Activated naive CD8-positive, alpha-beta T cell treated with anti-CD3 and anti-CD28 coated beads, Interleukin-2, amount 50 U/mL, for 16 hours (primary cell): Measurements from ENCODE around the gene HOXC4.

Experiments used
- DNase-seq: peaks from one replicate; pipeline ENCODE4 v3.0.0-alpha.2; 2020; ENCODE audit warnings: low read depth, low spot score

Gene HOXC4

DNA sequence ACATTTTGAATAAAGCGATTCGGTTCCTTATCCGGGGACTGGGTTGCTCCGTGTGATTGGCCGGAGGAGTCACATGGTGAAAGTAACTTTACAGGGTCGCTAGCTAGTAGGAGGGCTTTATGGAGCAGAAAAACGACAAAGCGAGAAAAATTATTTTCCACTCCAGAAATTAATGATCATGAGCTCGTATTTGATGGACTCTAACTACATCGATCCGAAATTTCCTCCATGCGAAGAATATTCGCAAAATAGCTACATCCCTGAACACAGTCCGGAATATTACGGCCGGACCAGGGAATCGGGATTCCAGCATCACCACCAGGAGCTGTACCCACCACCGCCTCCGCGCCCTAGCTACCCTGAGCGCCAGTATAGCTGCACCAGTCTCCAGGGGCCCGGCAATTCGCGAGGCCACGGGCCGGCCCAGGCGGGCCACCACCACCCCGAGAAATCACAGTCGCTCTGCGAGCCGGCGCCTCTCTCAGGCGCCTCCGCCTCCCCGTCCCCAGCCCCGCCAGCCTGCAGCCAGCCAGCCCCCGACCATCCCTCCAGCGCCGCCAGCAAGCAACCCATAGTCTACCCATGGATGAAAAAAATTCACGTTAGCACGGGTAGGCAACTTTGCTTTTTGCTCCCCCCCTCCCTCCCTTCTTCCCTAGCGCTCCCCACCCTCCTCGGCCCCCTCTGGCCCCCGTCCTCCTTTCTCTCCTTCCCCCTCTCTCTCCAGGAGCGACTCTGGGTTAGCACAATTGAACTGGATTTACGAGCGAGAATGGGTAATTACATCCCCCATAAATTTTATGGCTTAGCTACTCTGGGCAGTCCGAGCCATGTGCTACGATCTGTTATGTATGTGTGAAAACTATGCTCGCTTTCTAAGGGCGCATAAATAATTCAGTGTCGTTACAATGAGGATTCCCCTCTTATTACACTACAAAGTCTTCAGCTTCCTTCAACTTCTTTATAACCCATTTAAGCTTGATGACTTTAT lies at the start of gene HOXC4:
HOXC4 (plus strand) TSS at position 85 of the 991 bp plus-strand sequence; CDS start at position 173, 88 bp downstream.
- DNase-seq, result no peak

DNA sequence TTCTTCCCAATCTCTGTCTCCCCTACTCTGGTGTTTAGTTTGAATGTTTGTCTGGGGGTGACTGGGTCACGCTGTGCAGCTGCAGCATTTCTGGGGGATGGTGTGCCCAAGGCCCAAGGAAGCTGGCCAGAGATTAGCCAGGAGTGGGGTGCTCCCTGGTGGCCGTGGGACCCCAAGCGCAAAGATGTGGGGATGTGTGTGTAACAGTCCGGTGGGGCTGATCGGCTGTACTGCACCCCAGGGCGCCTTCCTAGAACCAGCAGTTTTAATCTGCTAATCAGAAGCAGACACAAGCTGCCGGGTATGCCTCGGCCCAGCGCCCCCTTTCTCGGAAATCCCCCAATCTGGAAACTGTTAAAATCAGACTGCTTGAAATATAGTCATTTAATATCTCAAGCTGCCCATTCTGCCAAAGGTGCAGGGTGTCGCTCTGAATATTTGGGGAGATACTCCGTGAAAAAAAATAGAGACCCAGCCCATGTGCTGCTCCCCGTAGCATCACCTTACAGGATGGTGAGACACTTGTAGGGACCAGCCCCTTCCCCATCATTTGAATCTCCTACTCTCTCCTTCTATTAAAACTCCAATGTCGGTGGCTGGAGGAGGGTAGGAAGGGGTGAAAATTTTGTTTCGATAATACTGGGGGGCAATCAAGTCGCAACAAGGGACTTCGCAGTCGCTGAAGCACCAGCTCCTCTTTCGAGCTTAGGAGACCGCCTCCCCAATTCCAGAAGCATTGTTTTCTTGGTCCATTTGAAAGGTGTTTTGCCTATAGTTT lies 49.4 kb upstream of the HOXC4 start:
- DNase-seq, result no peak

DNA sequence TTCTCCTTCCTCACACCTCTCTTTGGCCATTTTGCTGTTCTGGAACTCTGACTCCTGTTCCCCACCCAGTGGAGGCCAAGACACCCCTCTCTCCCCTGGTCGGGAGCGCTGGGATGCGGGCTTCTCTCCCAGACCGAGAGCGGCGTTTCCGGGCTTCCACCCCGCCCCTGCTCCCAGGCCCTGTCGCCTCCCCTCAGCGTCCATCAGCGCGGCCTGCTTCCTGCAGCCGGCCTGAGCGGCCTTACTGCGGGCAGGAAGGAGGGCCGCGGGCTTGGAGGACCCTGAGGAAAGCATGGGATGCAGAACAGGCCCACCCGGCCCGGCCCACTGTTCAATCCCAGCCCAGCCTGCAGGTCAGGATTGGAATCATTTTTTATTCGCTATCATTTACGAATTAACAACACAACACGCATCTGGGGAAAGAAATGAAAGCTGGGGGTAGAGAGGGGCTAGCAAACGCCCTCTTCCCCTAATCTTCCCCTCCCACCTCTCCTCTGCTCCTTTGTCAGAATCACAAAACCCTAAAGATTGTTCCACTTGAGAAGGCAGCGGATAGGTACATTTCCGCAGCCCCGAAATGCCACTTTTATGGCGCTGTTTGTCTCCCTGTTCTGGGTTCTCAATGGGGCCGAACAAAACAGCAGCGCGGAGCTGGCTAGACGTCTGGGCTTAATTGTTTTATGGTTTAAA lies 48.6 kb upstream of the HOXC4 start:
- no peak for DNase-seq

DNA sequence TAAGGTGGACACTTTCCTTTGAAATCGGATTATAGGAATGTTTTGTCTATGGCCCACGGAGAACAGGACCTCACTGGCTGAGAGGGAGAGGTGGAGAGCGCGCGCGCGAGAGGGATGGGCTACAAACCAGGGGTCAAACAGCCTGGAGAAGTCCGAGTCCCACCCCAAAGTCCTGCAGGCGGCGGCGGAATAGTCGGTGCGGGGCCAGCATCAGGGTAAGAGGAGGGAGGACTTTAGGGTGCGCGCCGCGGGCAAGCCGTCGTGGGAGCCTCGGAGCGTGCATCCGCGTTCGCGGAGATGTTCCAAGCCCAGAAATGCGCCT lies 48.1 kb upstream of the HOXC4 start:
- DNase-seq, result no peak

DNA sequence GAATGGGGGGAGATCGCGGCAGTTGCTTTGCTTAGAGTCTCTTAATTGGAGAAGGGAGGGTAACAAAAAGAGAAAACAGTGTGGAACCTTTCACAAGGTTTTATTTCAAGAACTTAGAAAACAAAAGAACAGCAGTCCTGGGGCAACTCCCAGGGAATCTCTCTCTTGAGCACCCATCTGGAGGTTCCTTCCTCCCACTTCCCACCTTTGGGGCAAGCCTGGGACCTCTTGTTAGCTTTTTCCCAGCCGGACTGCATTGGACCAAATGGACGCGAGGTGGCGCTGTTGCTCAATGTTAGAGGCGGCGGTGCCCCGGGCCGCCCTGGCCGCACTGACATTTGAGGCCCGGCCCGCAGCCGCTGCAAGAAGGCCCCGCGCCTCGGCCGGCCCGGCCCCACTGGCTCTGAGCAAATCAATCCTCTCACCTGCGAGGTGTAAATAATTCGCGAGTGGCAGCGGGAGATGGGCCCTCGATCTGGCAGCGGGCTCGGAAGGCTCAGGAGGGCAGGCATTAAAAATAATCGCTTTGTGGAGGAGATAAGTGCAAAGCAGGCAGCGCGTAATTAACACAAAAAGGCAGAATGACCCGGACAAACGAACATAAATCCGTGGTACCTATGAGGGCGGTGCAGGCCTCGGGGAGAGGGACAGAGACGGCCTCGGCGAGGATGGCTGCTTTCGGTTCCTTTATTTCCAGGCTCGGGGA lies 47.6 kb upstream of the HOXC4 start:
- peak; percentile 62 for DNase-seq

DNA sequence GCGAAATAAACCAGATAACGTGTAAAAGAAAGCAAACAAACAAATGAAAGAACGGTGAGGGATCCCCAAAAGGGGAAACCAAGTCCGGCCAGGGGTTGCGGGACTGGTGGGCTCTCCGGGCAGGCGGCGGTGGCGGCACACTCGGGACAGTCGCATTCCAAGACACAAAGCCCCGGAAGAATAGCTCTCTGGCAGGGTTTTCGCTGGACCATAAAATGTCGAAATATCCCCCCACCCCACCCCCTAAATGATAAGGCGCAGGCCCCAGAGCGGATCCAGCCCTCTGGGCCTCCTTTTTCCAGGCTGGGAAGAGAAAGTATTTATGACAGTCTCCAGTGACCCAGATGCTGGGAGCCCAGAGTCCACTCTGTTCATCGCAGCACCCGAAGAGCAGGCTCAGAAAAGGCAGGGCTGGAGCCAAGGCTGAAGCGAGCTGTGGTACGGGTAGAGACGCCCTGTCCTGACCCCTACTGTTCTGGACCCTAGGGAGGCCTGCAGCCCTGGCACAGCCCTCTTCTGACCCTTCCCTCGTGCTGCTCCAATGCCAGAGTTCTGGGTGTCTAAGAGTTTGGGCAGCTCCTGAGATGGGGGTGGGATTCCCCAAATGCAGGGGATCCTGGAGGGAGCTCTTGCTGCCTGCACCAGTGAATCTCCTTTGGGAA lies 46.9 kb upstream of the HOXC4 start:
- DNase-seq, result no peak

DNA sequence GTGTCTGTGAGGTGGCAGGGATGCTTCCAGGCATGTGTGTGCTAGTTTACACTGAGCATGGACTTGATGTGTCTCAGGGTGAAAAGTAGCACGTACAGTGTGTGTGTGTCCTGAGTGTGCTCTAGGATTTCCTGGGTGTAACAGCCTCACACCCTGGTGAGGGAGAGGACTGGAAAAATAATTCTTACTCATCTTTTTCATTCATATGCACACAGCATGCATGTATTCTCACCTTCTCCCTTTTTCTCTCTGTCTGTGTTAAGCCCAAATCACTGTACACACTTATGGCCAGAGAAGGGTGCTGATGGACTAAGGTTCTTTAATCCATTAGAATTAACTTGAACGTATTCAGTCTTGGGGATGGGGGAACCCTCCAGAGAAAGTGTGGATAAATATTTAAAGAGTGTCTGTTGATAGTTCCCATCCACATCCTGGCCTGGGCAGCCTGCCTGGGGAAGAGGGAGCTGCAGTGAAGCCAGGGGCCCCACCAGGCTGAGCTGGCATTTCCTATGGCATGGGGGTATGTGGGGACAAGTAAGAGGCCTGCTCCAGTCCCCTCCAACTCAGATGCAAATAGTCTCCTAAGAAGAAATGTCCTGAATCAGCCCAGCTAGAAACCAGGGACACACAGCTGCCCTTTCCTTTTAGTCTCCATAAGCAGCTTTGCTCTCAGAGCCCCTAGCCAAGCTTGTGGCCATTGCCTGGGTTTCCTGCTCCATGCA lies 45.9 kb upstream of the HOXC4 start:
- DNase-seq, result no peak

DNA sequence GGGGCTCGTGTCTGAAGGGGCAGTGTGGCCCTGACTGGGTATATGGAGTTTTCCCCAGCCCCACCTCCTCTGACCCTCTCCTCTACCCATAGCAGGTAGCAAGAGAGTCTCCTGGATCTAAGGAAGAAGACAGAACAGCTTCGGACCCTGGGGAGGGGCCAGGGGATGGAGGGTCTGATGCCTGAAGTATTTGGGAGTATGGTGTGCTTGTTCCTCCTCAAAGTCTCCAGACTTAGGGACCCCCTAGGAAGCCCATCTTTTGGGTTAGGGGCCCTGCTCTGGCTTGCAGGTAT lies 45.4 kb upstream of the HOXC4 start:
- no peak for DNase-seq

DNA sequence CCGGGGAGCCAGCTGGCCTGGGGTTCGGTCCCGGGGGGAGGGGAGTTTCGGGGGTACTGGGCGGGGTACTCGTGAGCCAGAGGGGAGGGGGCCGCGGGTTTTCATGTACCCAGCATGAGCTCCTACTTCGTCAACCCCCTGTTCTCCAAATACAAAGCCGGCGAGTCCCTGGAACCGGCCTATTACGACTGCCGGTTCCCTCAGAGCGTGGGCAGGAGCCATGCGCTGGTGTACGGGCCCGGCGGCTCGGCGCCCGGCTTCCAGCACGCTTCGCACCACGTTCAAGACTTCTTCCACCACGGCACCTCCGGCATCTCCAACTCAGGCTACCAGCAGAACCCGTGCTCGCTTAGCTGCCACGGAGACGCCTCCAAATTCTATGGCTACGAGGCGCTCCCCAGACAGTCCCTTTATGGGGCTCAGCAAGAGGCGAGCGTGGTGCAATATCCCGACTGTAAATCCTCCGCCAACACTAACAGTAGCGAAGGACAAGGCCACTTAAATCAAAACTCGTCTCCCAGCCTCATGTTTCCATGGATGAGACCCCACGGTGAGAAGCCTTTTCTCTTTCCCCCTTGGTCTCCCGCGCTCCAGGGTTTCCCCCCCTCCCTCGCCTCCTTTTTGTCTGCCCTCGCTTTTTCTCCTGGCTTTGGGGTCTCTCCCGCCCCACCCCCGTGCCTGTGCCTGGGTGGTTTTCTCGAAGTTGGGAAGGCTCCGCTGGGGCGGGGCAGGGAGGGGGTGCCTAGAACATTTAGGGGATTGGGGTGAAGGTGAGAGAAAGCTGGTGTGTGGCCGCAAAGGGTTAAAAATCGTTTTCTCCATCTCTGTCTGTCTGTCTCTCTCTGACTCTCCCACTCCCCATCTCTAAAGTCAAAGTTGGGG lies 44.2 kb upstream of the HOXC4 start:
- no peak for DNase-seq

DNA sequence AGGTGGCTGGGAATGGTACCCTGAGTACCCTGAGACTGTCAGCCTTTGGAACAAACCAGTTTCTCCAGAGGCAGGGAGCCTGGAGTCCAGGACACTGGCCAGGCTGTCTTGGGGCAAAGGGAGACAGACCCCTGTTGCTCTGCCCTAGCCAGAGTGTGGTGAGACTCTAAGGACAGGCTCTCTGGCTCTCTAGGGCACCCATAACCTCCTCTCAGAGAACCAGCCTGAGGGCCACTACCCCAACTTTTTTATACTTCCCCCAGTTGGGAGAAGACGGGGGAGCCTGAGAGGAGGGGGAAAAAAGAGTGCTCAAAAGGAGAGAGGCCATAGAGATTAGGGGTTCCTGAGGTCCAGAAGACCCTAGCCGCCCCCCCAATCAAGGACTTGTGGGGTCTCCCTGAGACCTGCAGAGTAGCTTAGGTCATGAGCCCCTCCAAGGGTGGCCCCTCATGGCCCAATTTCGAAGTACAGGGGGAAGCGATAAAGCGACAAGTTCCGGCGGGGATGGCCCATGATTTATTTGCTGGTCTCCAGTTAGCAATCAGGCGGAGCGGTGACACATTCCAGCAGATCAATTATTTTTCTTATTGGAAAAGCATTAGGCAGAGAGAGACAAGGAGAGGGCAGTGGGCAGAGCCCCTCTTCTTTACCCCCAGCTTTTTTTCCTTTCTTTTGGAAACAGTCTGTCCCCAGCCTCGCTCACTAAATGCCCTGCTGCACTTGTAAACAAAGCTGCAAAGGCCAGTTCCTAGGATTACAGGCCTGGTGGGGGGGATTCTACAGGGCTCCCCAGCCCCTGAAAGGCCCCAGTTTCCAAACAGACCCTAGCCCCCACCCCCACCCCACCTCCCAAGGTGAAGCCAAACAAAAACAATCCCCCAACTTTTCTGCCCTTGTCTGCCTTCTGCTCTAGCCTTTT lies 43.3 kb upstream of the HOXC4 start:
- no peak for DNase-seq

DNA sequence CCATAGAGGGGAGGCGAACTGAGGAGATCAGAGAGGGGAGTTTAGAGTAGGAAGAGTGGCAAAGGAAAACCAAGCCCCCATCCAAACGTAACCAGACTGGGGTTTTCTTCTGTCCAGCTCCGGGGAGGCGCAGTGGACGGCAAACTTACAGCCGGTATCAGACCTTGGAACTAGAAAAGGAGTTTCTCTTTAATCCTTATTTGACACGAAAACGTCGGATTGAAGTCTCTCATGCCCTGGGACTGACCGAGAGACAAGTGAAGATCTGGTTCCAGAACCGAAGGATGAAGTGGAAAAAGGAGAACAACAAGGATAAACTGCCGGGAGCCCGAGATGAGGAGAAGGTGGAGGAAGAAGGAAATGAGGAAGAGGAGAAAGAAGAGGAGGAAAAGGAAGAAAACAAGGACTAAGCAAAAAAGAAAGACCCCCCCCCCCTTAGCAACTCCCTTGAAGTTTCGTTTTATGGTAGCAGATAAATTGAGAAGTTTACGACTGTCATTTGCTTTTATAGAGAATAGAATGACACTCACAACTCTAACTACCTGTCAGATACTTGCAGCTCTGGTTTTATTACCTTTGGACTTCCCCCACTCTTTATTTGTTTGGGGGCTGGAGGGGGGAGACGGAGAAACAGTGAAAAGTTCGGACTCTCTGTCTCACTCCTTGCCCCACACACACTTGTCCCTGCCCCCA lies 42.5 kb upstream of the HOXC4 start:
- DNase-seq, result no peak

DNA sequence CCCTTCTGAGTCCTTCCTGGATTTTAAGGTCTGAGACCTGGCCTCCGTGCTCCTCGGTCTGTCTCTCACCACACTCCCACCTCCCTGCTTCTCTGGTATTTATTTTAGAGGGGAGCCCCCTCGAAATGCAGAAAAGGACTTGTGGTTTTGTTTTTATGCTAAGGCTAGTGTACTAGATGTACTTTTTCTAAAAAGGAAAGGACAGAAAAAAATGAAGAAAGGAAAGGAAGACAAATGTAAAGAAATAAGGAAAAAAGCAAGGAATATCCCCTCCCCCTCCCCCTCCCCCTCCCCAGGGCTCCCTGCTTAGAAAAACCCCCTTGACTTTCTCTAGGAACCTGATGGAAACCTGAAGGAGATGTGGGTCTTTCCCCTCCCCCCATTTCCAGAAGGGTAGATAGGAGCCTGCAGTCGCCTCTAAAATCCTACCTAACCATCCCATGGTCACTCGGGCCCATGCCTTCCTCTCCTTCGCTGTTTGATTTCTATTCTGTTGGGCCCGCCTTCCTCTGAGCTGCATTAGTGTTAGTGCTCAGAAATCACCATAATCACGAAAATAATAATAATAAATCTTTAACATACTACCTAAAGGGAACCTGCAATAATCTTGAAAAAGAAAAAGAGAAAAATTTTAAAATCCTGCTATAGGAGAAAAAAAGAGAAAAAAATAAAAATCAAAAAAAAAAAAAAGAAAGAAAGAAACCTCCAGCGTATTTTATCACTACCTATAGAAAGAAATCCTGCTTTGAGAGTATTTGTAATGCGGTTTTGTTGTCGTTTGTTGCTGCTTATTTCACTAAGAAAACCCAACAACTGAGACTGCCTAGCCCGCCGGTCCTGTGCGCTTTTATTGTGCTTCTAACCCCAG lies 41.7 kb upstream of the HOXC4 start:
- no peak for DNase-seq

DNA sequence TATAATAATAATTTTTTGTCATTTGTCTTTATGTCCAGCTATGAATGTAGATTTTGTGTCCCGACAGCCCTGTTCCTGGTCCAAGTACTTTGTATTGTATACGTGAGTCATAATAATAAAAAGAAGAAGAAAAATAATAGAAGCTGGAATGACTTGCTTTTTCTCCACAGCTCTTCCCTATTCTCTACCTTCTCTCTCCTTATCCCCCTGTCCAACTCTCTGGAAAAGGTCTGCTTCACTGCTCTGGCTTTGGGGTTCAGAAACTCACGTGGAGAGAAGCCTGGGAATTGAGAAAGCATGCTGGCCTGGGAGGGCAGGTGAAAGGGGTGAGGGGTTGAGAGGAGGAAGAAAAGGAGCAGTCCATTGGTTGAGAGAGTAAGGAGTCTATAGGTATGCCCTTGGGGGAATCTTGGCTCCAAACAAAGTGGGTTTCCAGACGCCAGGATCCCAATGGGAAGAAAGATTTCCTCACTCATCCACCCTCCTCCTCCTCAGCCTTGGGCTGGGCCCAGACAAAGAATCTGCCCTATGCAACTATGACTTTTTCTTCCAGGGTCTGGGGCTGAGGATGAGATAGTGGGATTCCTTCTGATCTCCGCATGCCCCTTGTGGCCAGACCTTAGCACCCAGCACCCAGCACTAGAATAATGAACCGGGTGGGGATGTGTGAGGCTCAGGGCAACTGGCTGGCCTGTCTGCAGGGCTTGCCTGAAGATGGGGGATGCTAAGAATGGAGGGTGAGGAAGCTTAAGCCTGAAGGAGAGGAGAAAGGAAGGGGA lies 40.8 kb upstream of the HOXC4 start:
- no peak for DNase-seq

DNA sequence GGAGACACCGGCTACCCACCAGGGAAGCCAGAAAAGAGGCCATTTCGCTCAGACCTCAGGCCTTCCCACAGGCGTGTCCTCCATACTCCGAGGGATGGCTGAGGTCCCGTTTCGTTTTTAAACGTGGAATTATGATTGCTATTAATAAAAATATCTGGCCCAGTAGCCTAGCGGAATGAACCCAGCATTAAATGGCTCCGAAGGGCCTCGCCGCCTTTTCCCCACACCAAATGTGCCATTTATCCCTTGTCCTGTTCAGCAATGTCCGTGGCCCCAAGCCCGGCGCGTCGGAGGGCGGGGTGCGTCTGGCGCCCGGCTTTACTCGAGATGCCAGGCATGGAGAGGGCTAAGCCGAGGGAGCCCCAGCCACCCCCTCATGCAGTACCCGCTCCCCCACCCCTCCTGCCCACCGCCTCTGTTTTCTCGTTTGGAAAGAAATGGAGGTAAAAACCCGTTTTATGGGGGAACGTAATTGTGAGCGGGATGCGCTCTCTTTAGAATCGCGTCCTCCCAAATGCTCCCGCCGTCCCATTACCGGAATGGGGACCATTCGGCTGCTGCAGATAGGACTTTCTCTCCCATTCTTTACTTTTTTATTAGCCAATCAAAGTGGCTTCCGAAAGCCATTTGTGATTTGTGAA lies 39.1 kb upstream of the HOXC4 start:
- no peak for DNase-seq
